SHP77 (cell line): ENCODE measurements around the gene VRK2.
"Not testable (repeated sequence)": the region's sequence is repeated elsewhere in the genome, so short reads cannot be mapped to it uniquely, and the experiment has no call there.

ENCODE experiments used
- DNase-seq, 2 experiments: peaks; one replicate each; lab custom pipeline; 2025; lab: John Stamatoyannopoulos, UW

The VRK2 gene

DNA sequence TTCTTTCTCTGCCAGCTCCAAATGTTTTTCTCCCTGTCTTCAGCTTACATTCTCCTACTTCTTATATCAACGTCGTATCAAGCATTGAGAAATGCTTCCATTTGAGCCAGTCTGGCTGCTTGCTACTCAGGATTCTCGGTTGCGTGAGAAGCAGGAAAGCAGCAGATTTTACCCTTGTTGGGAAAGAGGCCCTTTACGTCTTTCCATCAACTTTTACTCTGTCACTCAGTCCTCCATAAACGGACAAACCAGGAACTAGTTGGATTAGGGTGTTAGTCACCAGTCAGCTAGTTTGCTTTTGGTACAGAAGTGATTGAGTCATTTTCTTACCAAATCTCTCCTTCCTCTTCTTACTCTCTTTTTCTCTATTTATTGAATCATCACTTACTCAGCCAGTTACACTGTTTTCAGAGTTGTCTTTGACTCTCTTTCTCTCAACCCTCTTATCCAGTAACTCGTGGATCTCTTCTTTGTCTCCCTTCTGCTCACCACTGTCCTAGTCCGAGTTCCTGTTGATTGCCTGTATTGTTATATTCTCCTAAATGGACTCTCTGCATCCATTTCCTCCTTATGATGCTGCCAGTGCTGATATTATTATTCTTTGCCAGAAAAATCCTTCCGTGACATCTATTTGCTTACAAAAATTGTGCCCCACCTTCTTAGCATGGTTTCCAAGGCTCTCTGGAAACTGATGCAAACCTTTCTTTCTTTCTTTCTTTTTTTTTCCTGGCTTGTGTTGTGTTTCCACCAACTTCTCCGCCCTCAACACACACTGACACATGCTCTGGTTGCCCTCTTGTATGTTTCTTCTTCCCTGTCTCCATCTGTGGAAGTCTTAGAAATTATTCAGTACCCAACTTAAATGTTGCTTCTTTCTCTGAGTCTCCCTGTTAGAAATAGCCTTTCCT, 61.5 kb downstream of the VRK2 start:
- no peak for DNase-seq

- DNase-seq: no peak
These were observed 62.9 kb downstream of the VRK2 start for GRCh38 chr2:58109481-58109880.

DNA sequence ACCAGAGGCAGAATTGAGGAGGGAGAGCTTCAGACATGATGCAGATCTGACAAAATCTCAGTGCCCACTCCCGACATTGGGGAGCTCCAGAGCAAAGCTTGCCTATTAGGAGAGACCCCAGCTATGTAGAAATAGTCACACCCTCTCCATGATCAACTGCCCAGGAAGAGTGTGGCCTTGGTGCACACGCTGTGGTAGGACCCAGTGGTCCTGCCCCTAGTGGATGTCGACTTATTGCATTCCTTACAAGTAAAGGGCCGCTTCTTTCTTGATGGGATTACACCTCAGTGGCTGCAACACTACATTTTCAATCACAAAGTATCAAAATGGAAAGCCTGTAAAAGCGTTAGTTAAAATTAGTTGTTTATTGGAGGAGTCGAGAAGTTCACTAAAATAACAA, 64.2 kb downstream of the VRK2 start:
- no peak for DNase-seq

GRCh38 chr2:58113563-58113962, 67.0 kb downstream of the VRK2 start:
- not testable (repeated sequence) for DNase-seq

DNA sequence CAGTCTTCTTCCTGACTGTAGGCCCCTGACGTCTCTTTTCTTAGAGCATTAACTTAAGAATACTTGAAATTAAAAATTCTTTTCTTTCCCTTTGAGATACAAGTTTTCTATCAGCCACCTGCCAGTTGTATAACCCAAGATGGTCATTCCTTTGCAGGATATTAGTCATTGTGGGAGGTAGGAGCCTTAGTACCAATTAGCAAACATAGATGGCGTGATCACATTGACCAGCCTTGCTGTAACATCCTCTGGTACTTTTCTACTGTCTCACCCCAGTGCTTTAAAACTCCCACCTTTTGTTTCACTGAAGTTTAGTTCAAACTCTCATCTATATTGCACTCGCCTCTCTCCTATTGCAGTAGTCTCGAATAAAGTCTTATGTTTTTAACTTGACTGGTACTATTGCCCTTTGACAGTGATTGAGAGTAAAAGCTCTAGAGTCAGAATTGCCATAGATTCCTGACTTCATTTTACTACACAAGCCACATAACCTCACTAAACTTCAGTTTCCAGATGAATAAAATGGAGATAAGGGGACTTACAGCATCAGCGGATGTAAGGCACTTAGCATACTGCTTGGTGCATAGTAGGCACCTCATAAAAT, 74.1 kb downstream of the VRK2 start:
- no peak for DNase-seq

GRCh38 chr2:58122040-58122439, 75.4 kb downstream of the VRK2 start:
- DNase-seq: no peak

GRCh38 chr2:58122540-58122939, 75.9 kb downstream of the VRK2 start:
- DNase-seq: no peak

- no peak for DNase-seq
These were observed 80.5 kb downstream of the VRK2 start for GRCh38 chr2:58127111-58127510.

DNA sequence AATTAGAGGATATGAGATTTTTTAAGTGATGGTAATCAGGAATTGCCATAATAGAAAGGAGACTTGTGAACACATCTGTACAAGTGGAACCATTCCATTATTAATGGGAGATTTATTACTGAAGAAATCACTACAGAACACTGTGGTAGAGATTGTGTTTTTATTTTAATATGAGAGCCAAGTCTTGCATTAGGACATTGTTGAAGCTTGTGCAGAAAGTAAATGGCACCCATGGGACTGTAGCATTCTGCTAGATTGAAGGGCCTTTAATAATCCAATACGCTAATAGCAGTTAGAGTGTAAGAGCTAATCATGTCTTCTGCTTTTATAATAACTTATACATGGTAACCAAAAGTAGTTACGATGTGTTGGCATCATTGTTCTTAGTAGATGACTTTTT, 83.6 kb downstream of the VRK2 start:
- DNase-seq: no peak

GRCh38 chr2:58131191-58132011, 84.8 kb downstream of the VRK2 start:
- peak; percentile 8 to 19 for DNase-seq

GRCh38 chr2:58133395-58133794, 86.8 kb downstream of the VRK2 start:
- DNase-seq: no peak

- DNase-seq: no peak
These were observed 89.3 kb downstream of the VRK2 start for GRCh38 chr2:58135861-58136260.

- no peak for DNase-seq
These were observed 90.6 kb downstream of the VRK2 start for GRCh38 chr2:58137221-58137620.

- no peak for DNase-seq
These were observed 91.2 kb downstream of the VRK2 start for GRCh38 chr2:58137856-58138255.

DNA sequence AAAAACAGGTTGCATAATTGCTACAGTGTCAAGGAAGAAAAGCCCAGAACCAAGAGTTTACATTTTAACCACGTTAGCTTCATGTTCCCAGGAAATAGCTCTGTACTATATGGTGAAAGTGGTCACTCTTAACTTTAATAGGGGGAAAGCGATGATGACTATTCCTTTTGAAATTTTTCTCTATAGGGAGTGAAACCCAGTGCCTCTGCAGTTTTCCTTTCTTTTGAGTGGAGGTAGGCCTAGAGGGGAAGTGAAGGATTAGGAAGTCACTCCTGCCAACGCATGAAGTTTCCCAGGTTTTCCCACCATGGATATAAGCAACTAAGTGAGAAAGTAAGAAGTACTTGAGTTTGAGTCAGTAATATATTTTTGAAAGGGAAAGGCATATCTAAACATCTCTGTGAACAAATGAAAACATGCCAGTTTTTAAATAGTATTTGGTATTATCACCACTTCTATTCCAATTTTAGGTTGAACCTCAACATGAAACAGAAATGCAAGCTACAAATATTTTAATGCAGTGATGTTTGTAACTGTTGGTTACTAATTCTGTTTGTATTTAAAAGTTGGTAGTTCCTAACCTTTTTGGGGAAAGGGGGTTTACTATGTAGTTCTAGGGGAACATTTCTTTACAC, 91.9 kb downstream of the VRK2 start:
- no peak for DNase-seq

- DNase-seq: no peak
These were observed 94.0 kb downstream of the VRK2 start for GRCh38 chr2:58140508-58141072.

DNA sequence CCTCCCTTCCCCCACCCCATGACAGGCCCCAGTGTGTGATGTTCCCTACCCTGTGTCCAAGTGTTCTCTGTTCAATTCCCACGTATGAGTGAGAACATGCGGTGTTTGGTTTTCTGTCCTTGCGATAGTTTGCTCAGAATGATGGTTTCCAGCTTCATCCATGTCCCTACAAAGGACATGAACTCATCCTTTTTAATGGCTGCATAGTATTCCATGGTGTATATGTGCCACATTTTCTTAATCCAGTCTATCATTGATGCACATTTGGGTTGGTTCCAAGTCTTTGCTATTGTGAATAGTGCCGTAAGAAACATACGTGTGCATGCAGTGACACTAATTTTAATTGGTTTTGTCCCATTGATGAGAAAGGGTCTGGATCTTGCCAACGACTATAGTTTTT, 99.2 kb downstream of the VRK2 start:
- not testable (repeated sequence) for DNase-seq

DNA sequence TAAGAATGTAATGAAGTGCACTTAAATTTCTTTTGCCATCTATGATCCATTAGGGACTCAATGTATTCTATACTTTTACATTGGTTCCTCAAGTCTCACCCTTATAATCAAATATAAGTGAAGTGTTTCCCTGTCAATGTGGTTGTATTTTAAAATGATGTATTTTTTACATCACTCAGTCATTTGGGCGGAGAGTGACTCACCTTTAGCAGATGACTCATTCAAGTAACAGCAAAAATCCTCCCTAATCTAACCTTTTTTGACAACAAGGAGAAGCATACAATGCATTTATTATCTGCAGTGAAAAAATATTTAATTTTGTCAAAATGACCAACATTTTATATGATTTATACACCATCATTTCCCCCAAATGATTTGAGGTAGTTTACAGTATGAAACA, 100.1 kb downstream of the VRK2 start:
- no peak for DNase-seq

GRCh38 chr2:58155160-58155778, 108.7 kb downstream of the VRK2 start:
- peak; percentile 64 to 74 for DNase-seq

DNA sequence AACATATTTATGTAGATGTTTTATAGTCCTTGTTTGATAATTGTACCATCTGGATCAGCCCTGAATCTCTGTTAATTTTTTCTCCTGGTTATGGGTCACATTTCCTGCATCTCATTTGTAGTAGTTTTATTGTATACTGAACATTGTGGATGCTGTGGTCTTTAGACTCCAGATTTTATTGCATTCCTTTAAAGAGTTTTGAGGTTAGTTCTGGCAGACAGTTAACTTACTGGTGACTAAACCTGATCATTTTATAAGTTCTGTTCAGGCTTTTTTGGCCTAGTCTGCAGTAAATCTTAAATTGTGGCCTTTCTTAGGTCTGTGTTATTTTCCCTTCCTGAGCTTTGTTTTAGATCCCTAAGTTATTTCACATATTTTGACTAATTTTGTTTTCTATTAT, 110.2 kb downstream of the VRK2 start:
- DNase-seq: no peak

DNA sequence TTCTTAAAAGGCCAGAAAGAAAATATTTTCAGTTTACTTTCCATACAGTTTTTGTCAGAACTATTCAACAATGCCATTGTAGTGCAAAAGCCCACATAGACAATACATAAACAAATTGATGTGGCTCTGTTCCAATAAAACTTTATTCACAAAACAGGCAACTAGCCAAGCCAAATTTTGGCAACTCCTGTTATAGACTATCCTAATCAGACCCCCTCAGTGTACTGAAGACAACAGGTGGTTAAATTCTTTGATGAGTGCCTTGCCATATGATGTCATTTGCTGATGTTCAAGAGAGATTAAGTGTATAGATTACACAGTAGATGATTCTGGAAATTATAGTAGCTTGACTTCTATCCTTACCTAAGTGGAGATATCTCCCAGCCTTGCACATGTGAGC, 111.1 kb downstream of the VRK2 start:
- DNase-seq: no peak
